GM13977 (cell line): Measurements from ENCODE around the gene WDR41.

Source experiments
- DNase-seq: peaks from one replicate; pipeline ENCODE4 v3.0.0; 2012; ENCODE audit warnings: low spot score
- in situ Hi-C: fragments of 300-500 bp; cut with MboI; formaldehyde crosslinking; loops from one replicate; pipeline ENCODE4 v1.12.0; 2022; ENCODE audit warnings: low sequenced_read_pairs, low pct_unique_long_range_greater_than_20kb, mixed read lengths, inconsistent platforms; ENCODE audit not compliant: unreplicated experiment
- TF ChIP-seq, protein P1 (sequence below): IDR thresholded peaks from 2 replicates; pipeline ENCODE4 v1.5.1; 2012; ENCODE audit warnings: mild to moderate bottlenecking, control low read depth; ENCODE audit not compliant: insufficient read depth; ENCODE audit errors: extremely low read depth, missing control alignments

Gene WDR41

DNA sequence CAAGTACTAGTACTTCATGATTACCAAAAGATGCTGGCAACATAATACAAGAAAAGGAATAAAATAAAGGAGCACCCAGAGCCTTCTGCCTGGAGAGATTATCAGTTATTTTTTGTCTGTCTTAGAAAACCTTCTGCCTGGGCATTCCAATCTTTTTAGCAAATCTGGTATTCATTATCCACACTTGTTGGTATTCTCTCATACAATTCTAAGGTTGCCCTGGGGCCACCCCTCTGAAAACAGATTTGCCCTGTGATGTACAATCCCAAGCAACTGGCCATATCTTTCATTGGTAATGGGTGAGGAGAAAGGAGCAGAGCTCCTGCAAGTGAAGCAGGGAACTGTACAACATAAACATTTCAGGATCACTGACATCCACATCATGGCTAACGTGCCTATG lies 47.8 kb downstream of the WDR41 start:
- TF ChIP-seq, protein P1, sequence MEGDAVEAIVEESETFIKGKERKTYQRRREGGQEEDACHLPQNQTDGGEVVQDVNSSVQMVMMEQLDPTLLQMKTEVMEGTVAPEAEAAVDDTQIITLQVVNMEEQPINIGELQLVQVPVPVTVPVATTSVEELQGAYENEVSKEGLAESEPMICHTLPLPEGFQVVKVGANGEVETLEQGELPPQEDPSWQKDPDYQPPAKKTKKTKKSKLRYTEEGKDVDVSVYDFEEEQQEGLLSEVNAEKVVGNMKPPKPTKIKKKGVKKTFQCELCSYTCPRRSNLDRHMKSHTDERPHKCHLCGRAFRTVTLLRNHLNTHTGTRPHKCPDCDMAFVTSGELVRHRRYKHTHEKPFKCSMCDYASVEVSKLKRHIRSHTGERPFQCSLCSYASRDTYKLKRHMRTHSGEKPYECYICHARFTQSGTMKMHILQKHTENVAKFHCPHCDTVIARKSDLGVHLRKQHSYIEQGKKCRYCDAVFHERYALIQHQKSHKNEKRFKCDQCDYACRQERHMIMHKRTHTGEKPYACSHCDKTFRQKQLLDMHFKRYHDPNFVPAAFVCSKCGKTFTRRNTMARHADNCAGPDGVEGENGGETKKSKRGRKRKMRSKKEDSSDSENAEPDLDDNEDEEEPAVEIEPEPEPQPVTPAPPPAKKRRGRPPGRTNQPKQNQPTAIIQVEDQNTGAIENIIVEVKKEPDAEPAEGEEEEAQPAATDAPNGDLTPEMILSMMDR: no peak
- in situ Hi-C loops: no loop called here
- no peak for DNase-seq

DNA sequence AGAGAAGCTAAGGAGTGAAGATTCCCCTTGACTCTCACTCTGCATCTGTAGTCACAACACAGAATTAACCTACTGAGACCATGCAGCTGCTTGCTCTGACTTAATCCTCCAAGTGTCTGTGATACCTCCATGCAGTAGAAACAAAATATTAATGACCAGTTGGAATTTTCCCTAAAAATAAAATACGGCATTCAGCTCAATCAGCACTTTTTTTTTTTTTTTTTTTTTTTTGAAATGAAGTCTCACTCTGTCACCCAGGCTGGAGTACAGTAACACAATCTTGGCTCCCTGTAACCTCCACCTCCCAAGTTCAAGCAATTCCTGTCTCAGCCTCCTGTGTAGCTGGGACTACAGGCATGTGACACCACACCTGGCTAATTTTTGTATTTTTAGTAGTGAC lies 48.4 kb downstream of the WDR41 start:
- in situ Hi-C loops: no loop called here
- DNase-seq: no peak
- TF ChIP-seq, protein P1: no peak

DNA sequence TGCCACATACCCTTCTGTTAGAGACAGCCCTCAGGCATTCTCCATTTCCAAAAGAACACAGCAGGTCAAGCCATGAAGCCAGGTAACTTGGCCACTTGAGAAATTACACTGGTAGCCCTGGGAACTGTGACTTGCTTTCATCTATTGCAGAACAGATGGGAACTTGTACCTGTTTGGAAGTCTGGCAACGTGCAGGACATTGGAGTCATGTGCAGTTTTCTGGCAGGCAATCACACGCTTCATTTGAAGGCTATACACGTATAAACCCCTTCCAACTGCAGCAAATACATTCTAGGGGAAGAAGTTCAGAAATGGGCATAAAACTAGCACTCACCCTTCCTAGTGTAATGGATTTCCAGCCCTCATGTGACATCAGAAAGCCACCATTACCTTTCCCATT lies 54.0 kb downstream of the WDR41 start:
- TF ChIP-seq, protein P1: no peak
- DNase-seq: no peak
- in situ Hi-C loops: no loop called here

DNA sequence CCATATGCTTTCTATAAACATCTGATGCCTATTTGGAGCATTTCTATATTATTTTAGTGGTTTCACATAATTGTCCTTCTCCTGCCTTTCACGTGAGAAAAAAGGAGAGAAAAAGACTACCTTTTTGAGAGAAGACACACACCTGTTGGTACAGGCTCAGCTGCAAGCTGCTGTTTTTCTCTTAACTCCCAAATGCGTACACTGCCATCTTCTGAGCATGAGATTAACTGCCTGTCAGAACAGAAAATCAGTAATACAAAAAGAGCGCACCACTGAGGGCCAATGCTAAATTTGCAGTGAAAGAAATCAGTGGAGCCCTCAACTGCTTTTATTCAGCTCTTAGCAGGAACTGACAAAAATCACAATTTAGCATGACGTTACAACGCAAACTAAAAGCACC lies 54.9 kb downstream of the WDR41 start:
- TF ChIP-seq, protein P1: peak; percentile 31
- peak; percentile 17 for DNase-seq

DNA sequence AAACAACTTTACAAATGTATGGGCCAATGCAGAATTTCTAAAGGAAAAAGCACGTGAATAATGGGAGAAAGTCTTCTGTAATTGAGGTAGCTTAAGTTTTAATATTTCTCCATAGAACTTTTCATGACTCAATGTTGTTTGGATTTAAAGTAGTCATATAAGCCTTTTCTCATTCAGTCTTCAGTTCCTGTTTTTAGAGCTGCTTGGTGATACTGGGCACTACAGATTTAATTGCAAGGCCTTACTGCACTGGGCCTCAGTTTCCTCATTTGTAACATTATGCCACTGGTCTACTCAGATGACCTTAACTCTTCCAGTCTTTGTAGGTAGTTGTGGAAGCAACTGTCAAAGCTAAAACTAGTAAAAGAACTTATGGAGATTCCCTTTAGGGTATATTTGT lies 60.4 kb downstream of the WDR41 start:
- TF ChIP-seq, protein P1: no peak
- DNase-seq: no peak
- in situ Hi-C loops: no loop called here

More for the DNA sequence above, 54.9 kb downstream of the WDR41 start:
- in situ Hi-C loops: no loop called here

DNA sequence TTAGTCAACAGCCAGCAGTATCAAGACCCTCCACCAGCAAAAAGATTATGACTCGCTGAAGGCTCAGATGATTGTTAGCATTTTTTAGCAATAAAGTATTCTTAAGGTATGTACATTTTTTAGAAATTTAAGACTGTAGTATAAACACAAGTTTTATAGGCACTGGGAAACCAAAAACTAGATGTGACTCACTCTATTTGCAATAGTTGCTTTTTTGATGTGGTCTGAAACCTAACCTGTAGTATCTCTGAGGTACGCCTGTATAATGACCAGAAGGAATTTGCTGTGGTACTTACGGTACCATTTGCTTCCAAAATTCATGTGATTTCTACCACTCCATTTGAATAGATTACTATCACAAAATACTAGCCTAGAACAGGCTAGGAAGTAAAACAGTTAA lies 60.8 kb downstream of the WDR41 start:
- in situ Hi-C loops: no loop called here
- TF ChIP-seq, protein P1: no peak

DNA sequence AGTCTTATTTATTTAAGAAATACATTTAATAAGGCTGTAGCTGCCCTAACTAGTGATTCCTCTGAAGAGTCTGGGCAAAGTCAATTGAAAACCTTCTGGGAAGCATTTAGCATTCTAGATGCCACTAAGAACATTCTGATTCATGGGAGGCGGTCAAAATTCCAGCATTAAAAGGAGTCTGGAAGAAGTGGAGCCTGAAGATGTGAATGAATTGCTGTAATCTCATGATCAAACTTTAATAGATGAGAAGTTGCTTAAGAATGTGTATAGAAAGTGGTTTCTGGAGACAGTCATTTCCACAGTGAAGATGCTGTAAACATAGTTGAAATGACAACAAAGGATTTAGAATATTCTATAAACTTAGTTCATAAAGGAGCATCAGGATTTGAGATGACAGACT lies 61.4 kb downstream of the WDR41 start:
- DNase-seq: no peak
- TF ChIP-seq, protein P1: no peak
- in situ Hi-C loops: no loop called here

More for the DNA sequence above, 60.8 kb downstream of the WDR41 start:
- DNase-seq: no peak
